Parathyroid adenoma (tissue), 2 donors: ENCODE measurements around the gene NFATC3.
"Not testable (repeated sequence)": the region's sequence is repeated elsewhere in the genome, so short reads cannot be mapped to it uniquely, and the experiment has no call there.

Experiments used
- H2AFZ ChIP-seq: fragments of 300-600 bp; sonication (generic); one replicate; pipeline ENCODE4 v1.7.0; 2017; ENCODE audit warnings: antibody characterized with exemption, mild to moderate bottlenecking
- H3K27ac ChIP-seq: fragments of 300-600 bp; sonication (generic); one replicate; pipeline ENCODE4 v1.7.0; 2017
- H3K27me3 ChIP-seq: fragments of 300-600 bp; sonication (generic); one replicate; pipeline ENCODE4 v1.7.0; 2017; ENCODE audit warnings: low read length; ENCODE audit not compliant: control insufficient read depth, insufficient read depth
- H3K36me3 ChIP-seq: fragments of 300-600 bp; sonication (generic); one replicate; pipeline ENCODE4 v1.7.0; 2017; ENCODE audit warnings: low read length; ENCODE audit not compliant: control insufficient read depth, insufficient read depth
- H3K4me1 ChIP-seq: fragments of 300-600 bp; sonication (generic); one replicate; pipeline ENCODE4 v1.7.0; 2017; ENCODE audit warnings: control low read depth
- H3K4me2 ChIP-seq: fragments of 300-600 bp; sonication (generic); one replicate; pipeline ENCODE4 v1.7.0; 2017; ENCODE audit warnings: low read length
- H3K4me3 ChIP-seq: fragments of 300-600 bp; sonication (generic); one replicate; pipeline ENCODE4 v1.7.0; 2017; ENCODE audit warnings: low read depth, low read length
- H3K79me2 ChIP-seq: fragments of 300-600 bp; sonication (generic); one replicate; pipeline ENCODE4 v1.7.0; 2017; ENCODE audit warnings: control low read depth
- H3K9ac ChIP-seq: fragments of 300-600 bp; sonication (generic); one replicate; pipeline ENCODE4 v1.7.0; 2017; ENCODE audit warnings: mild to moderate bottlenecking
- H3K9me3 ChIP-seq: fragments of 300-600 bp; sonication (generic); one replicate; pipeline ENCODE4 v1.7.0; 2017; ENCODE audit warnings: low read length; ENCODE audit not compliant: control insufficient read depth
- TF ChIP-seq, protein P1 (sequence below): fragments of 300-600 bp; sonication (generic); IDR thresholded peaks from one replicate; pipeline ENCODE4 v1.7.0; 2017; ENCODE audit warnings: antibody characterized with exemption, mild to moderate bottlenecking
- donor health status: primary hyperparathyroidism.

NFATC3 gene

DNA sequence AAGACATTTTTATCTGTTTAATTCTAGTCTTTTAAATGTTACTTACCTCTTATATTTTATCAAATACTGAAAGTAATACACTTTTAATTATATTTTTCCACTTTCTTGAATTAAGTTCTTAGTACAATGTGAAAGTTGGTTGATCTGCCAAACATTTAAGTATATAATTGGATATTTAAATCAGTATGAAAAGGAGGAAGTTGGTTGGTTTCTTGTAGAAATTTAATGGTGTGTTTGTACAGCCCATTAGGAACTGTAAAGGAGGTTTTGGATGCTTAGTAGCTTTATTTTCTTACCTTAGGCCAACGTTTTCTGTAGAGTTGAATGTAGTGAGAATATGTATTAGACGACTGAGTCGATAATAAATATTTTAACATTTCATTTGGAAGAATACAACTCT is 5.4 kb downstream of the NFATC3 start:
- TF ChIP-seq, protein P1, sequence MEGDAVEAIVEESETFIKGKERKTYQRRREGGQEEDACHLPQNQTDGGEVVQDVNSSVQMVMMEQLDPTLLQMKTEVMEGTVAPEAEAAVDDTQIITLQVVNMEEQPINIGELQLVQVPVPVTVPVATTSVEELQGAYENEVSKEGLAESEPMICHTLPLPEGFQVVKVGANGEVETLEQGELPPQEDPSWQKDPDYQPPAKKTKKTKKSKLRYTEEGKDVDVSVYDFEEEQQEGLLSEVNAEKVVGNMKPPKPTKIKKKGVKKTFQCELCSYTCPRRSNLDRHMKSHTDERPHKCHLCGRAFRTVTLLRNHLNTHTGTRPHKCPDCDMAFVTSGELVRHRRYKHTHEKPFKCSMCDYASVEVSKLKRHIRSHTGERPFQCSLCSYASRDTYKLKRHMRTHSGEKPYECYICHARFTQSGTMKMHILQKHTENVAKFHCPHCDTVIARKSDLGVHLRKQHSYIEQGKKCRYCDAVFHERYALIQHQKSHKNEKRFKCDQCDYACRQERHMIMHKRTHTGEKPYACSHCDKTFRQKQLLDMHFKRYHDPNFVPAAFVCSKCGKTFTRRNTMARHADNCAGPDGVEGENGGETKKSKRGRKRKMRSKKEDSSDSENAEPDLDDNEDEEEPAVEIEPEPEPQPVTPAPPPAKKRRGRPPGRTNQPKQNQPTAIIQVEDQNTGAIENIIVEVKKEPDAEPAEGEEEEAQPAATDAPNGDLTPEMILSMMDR: no peak
- Histone ChIP-seq H3K4me1 (peaks cover 4% of the 10 kb centered on the region), H3K4me3 (no peak overlapping the region), H2AFZ (no peak overlapping the region), H3K9me3 (no peaks in the 10 kb centered on the region), H3K9ac (no peak overlapping the region), H3K27ac (no peak overlapping the region), H3K36me3 (no peaks in the 10 kb centered on the region), H3K4me2 (no peak overlapping the region), H3K27me3 (no peaks in the 10 kb centered on the region), H3K79me2 (peaks cover 33% of the 10 kb centered on the region)

DNA sequence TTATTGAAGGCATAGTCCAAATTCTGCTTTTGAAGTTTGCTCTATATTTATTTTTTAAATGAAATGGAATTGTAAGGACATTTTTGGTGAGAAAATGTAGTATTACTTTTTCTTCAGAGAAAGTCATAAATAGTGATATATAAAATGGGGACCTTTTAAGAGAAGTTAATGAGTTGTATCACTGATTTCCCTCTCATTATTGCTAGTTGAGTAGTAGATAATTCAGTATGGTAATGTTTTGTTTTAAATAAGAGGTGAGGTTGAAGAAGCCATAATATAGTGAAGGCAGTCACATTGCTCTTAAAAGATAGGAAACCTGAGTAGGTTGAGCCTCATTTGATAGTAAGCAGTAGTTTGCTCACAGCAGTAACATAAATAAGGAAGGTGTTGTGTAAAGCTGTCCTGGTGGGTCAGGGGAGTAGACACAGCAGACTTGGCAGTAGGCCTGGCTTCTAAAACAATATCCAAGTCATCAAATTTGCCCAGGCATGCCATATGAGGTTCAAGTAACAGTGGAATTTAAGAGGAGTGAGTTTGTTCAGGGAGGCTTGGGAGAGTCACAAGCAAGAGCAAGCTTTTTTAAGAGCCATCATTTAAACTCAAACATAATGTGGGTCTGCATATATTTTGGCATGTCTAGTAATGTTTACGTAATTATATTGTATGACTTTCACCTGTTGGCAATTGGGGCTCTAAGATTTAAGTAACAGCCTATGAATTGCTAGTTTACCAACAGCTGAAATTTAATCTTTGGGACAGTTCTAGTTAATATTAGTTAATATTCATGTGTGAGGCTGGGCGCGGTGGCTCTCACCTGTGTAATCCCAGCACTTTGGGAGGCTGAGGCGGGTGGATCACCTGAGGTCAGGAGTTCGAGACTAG is 6.5 kb downstream of the NFATC3 start:
- TF ChIP-seq, protein P1: no peak
- H3K36me3 ChIP-seq: no peaks in the 10 kb centered on the region
- H3K9me3 ChIP-seq: no peaks in the 10 kb centered on the region
- peak overlapping the region; percentile 25 for H3K4me2 ChIP-seq
- no peak overlapping the region for H2AFZ ChIP-seq
- H3K27me3 ChIP-seq: no peaks in the 10 kb centered on the region
- H3K27ac ChIP-seq: peak overlapping the region; percentile 0
- H3K4me1 ChIP-seq: peaks cover 4% of the 10 kb centered on the region
- H3K79me2 ChIP-seq: peaks cover 41% of the 10 kb centered on the region
- no peak overlapping the region for H3K9ac ChIP-seq
- H3K4me3 ChIP-seq: no peak overlapping the region

DNA sequence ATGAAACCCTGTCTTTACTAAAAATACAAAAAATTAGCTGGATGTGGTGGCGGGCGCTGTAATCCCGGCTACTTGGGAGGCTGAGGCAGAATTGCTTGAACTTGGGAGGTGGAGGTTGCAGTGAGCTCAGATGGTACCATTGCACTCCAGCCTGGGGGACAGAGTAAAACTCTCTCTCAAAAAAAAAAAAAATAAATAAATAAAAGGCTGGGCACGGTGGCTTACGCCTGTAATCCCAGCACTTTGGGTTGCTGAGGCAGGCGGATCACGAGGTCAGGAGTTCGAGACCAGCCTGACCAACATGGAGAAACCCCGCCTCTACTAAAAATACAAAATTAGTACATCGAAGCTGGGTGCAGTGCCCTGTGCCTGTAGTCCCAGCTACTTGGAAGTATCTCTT is 7.1 kb downstream of the NFATC3 start:
- H3K4me3 ChIP-seq, H3K9ac ChIP-seq, H3K4me1 ChIP-seq, H3K27ac ChIP-seq, H3K27me3 ChIP-seq, H2AFZ ChIP-seq, H3K9me3 ChIP-seq, H3K4me2 ChIP-seq, H3K36me3 ChIP-seq: not testable (repeated sequence)
- H3K79me2 ChIP-seq: peaks cover 46% of the 10 kb centered on the region

DNA sequence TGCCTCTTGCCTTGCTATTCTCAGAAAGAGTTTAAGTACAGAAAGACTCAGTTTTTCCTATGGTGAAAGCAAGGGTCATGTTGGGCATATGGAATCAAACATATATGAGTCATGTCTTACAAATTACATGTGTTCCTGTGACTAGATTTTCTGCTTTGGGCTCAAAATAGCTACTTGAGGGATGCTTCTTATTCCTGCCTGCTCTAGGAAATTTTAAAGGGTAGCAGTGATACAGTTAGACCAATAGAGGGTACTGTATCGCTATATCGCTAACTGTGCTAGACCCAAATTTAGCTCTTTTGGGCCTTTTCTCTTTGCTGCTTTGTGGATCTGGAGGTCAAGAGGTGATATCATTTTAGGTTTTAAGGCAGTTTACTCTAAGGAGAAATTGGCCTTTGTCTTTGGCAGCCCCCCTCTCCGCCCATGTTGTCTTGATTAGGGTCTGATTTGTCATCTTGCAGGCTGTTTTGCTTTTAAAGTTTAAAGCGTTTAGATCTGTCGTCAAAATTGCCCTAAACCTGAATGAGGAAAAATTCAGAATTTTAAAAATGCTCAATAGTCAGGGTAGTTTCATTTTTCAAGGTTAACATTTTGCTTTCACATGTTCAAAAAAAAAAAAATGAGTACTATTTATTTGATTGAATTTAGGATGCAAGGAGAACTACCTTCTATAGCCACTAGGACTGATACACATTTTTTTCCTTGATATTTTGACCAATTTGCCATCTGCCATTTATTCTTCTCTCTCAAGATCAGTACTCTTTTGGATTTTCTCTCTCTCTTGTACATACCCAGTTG is 8.8 kb downstream of the NFATC3 start:
- no peaks in the 10 kb centered on the region for H3K27me3 ChIP-seq
- TF ChIP-seq, protein P1: peak; percentile 5
- H3K9ac ChIP-seq: no peak overlapping the region
- no peaks in the 10 kb centered on the region for H3K36me3 ChIP-seq
- no peak overlapping the region for H3K4me2 ChIP-seq
- no peaks in the 10 kb centered on the region for H3K9me3 ChIP-seq
- H2AFZ ChIP-seq: no peak overlapping the region
- peaks cover 4% of the 10 kb centered on the region for H3K4me1 ChIP-seq
- no peak overlapping the region for H3K27ac ChIP-seq
- peaks cover 49% of the 10 kb centered on the region for H3K79me2 ChIP-seq
- no peak overlapping the region for H3K4me3 ChIP-seq

DNA sequence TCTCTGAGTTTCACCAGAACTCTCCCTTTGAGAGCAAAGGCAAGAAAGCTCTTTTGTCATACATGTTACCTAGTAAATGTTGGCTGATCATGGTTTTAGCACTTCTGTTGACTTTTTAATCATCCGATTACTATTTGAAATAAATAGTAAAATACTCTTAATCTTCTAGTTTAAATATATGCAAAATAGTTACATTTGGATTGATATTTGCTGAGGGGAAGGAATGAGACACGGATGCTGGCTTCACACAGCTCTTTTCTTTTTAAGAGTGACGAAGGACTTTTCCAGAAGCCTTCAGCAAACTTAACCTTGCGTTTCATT is 9.4 kb downstream of the NFATC3 start:
- H3K9ac ChIP-seq: no peak overlapping the region
- H3K4me3 ChIP-seq: no peak overlapping the region
- H3K27ac ChIP-seq: no peak overlapping the region
- TF ChIP-seq, protein P1: no peak
- H3K4me2 ChIP-seq: no peak overlapping the region
- no peaks in the 10 kb centered on the region for H3K27me3 ChIP-seq
- no peaks in the 10 kb centered on the region for H3K9me3 ChIP-seq
- H2AFZ ChIP-seq: no peak overlapping the region
- peaks cover 51% of the 10 kb centered on the region for H3K79me2 ChIP-seq
- no peaks in the 10 kb centered on the region for H3K36me3 ChIP-seq
- peaks cover 4% of the 10 kb centered on the region for H3K4me1 ChIP-seq
